Thyroid gland (tissue), 4 donors: ENCODE results near the gene ETFB. TPM values are rescaled to one million over a fixed set of nuclear protein-coding genes. Genes with fewer than 3 reads are reported as not detected.

Experiments used
- DNase-seq, 2 donors: peaks; one replicate each; pipeline ENCODE4 v3.0.0-alpha.2; 2019
- H3K27ac ChIP-seq, 3 donors: fragments of 200-600 bp; sonication (generic); 1 replicate in 2 of 3; 2 replicates in 1 of 3; pipeline ENCODE4 v1.5.1; 2016 to 2019; ENCODE audit warnings: mild to moderate bottlenecking in 1 of 3, moderate library complexity in 1 of 3
- H3K27me3 ChIP-seq: fragments of 200-600 bp; sonication (generic); one replicate; pipeline ENCODE4 v1.5.1; 2019
- H3K36me3 ChIP-seq, 2 donors: fragments of 200-600 bp; sonication (generic); one replicate each; pipeline ENCODE4 v1.5.1; 2016 to 2019
- H3K4me1 ChIP-seq, 2 donors: fragments of 200-600 bp; sonication (generic); one replicate each; pipeline ENCODE4 v1.5.1; 2017 to 2019
- H3K4me3 ChIP-seq, 3 donors: fragments of 200-600 bp; sonication (generic); replicated peaks in 1 of 3; 1 replicate in 2 of 3; 2 replicates in 1 of 3; pipeline ENCODE4 v1.5.1; 2016; ENCODE audit warnings: mild to moderate bottlenecking in 1 of 3
- H3K9me3 ChIP-seq: fragments of 200-600 bp; sonication (generic); one replicate; pipeline ENCODE4 v1.5.1; 2017
- POLR2A ChIP-seq, 2 donors: fragments of 450-650 bp; IDR thresholded peaks; one replicate each; pipeline ENCODE4 v1.6.1; 2017; ENCODE audit warnings: antibody characterized with exemption in 2 of 2, mild to moderate bottlenecking in 2 of 2, moderate library complexity in 1 of 2
- WGBS, 2 donors: methylation state at CpG; one replicate each; pipeline ENCODE4 v1.1.5; 2017; 5-methylcytosine and 5-hydroxymethylcytosine counted together
- intact Hi-C: fragments of 100-400 bp; cut with DNase I; formaldehyde crosslinking; loops from one replicate; pipeline ENCODE4 v1.15.1; 2023
- total RNA-seq, 4 donors: library from RNA; depleted of rRNA; stranded (reverse); fragments of >200 nt; gene quantifications; one replicate each; pipeline ENCODE4 v1.2.3, GENCODE V29; 2016
- TF ChIP-seq, protein P1 (sequence below), 6 experiments: fragments of 200-600 bp in 3 of 6; fragments of 450-650 bp in 3 of 6; sonication (generic) in 3 of 6; IDR thresholded peaks; one replicate each; pipeline ENCODE4 v1.5.1; 2016 to 2019; ENCODE audit warnings: antibody characterized with exemption in 6 of 6, mild to moderate bottlenecking in 2 of 6, inconsistent platforms in 1 of 6, moderate library complexity in 1 of 6

The ETFB gene
- total RNA-seq, 4 donors from 2014 or later, result 73.1 to 177 (median 129) TPM

DNA sequence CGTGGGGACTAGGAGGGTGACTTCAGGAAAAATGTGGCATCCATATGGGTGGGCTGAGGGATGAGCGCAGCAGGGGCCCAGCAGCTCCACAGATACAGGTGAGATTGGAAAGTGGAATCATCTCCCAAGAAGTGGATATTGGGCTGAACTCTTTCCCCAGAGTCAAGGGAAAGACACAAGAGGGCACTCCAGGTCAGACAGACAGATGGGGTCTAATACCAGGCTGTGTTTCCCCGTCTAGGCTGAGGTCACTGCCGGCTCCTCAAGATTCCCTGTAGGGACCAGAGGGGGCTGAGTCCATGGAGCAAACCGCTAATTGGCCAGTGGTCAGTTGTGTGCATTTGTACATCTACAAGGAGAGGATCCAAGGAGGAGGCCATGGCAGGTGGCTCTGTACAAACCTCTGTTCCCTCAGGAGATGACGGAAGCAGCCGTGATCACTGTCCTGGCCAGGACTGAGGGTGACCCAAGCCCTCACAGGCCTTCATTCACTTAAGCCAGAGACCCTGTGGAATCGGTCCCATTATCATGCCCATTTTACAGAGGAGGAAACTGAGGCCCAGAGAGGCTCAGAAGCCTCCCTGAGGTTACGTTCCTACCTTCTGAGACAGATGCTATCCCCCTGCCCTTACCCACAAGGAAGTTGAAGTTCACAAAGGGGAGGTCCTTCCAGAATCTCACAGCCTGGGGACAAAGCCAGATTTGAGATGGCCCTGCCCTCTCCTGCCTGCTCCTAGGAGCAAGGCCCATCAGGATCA, 69.7 kb downstream of the ETFB start:
- intact Hi-C loops, result no loop called here
- 60 to 74% methylated on average over 7 to 9 of the region's 9 CpGs for WGBS, 2 donors
- H3K27me3 ChIP-seq, result no peaks in the 10 kb centered on the region
- H3K4me1 ChIP-seq, result no peaks in the 10 kb centered on the region
- H3K36me3 ChIP-seq, result no peaks in the 10 kb centered on the region
- H3K9me3 ChIP-seq, result no peaks in the 10 kb centered on the region
- no peak overlapping the region for H3K27ac ChIP-seq
- H3K4me3 ChIP-seq, result no peak overlapping the region
- no peak for DNase-seq
- TF ChIP-seq, protein P1, sequence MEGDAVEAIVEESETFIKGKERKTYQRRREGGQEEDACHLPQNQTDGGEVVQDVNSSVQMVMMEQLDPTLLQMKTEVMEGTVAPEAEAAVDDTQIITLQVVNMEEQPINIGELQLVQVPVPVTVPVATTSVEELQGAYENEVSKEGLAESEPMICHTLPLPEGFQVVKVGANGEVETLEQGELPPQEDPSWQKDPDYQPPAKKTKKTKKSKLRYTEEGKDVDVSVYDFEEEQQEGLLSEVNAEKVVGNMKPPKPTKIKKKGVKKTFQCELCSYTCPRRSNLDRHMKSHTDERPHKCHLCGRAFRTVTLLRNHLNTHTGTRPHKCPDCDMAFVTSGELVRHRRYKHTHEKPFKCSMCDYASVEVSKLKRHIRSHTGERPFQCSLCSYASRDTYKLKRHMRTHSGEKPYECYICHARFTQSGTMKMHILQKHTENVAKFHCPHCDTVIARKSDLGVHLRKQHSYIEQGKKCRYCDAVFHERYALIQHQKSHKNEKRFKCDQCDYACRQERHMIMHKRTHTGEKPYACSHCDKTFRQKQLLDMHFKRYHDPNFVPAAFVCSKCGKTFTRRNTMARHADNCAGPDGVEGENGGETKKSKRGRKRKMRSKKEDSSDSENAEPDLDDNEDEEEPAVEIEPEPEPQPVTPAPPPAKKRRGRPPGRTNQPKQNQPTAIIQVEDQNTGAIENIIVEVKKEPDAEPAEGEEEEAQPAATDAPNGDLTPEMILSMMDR (IDR thresholded peaks at IDR 0.05), result no peak
- no peak for TF ChIP-seq POLR2A (IDR thresholded peaks at IDR 0.05)

DNA sequence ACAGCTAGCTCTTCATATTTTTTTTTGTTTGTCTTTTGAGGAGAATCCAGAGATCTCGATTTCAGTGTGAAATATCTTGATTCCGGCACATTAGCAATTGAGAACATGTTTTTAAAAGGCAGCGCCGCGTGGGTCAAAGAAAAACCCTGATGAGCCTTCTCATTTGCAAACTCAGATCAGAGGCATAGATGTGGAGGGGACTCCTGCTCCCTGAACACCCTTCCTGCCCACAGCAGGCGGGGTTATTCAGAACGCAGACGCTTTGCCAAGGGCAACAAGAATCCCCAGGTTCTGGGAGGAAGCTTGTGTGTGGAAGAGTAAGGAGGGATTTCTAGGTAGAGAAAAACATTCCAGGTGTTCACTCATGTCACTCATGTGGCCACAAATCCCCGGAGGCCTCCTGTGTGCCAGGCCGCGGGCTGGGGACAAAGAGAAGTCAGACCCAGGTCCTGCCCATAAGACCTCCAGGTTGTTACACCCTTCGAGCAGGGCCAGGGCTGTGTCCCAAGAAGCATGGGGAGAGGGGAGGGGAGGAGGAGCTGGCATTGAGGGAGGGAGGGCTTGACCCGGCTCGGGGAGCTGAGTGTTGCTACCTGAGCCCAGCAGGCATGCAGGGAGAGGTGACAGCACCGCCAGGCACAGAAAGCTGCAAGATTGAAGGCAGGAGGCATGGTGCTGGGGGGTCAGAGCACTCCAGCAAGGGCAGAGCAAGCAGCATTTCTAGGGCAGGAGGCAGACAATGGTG, 70.6 kb downstream of the ETFB start:
- intact Hi-C loops, result no loop called here
- no peaks in the 10 kb centered on the region for H3K9me3 ChIP-seq
- no peak overlapping the region for H3K4me3 ChIP-seq
- no peak for TF ChIP-seq POLR2A (IDR thresholded peaks at IDR 0.05)
- TF ChIP-seq, protein P1 (IDR thresholded peaks at IDR 0.05), result no peak
- H3K27ac ChIP-seq, result no peak overlapping the region
- no peak for DNase-seq
- WGBS, 2 donors, result 23 to 26% methylated on average over 14 to 15 of the region's 15 CpGs
- no peaks in the 10 kb centered on the region for H3K4me1 ChIP-seq
- no peaks in the 10 kb centered on the region for H3K27me3 ChIP-seq
- H3K36me3 ChIP-seq, result no peaks in the 10 kb centered on the region

Other genes starting within 250 kb of the ETFB start
- gene SIGLEC9, start 241.5 kb downstream of the ETFB start, total RNA-seq, result 1 to 10 TPM; 1.2 to 3.1 (median 1.9) TPM
- 1 to 10 TPM in 1 of 4 donors, under 1 TPM in 1, not detected in 2; 0.54 to 1.0 TPM for gene SIGLEC7, start 224.1 kb downstream of the ETFB start, total RNA-seq
- gene CD33, start 141.3 kb downstream of the ETFB start, total RNA-seq, result 1 to 10 TPM in 3 of 4 donors, under 1 TPM in 1; 0.54 to 4.0 (median 1.8) TPM
- not detected for gene SIGLECL1, start 115.3 kb downstream of the ETFB start, total RNA-seq
- gene IGLON5, start 54.7 kb downstream of the ETFB start, total RNA-seq, result under 1 TPM in 1 of 4 donors, not detected in 3; 0.54 TPM
- gene VSIG10L, start 24.2 kb downstream of the ETFB start, total RNA-seq, result under 1 TPM; 0.21 to 0.56 (median 0.28) TPM
- gene CLDND2, start 2.6 kb upstream of the ETFB start, total RNA-seq, result not detected
- gene NKG7, start 6.3 kb upstream of the ETFB start, total RNA-seq, result 1 to 10 TPM in 1 of 4 donors, under 1 TPM in 1, not detected in 2; 0.54 to 2.2 TPM
- gene LIM2, start 21.6 kb upstream of the ETFB start, total RNA-seq, result not detected
- gene C19orf84, start 24.2 kb upstream of the ETFB start, total RNA-seq, result under 1 TPM in 1 of 4 donors, not detected in 3; 0.40 TPM
- gene SIGLEC10, start 51.3 kb upstream of the ETFB start, total RNA-seq, result 1 to 10 TPM; 1.3 to 5.3 (median 2.9) TPM
- gene SIGLEC8, start 92.1 kb upstream of the ETFB start, total RNA-seq, result under 1 TPM in 2 of 4 donors, not detected in 2; 0.45 to 0.49 TPM
- not detected for gene CEACAM18, start 112.2 kb upstream of the ETFB start, total RNA-seq
- under 1 TPM in 1 of 4 donors, not detected in 3; 0.11 TPM for gene SIGLEC12, start 135.4 kb upstream of the ETFB start, total RNA-seq
- not detected for gene SIGLEC6, start 165.3 kb upstream of the ETFB start, total RNA-seq
- gene ZNF175, start 204.9 kb upstream of the ETFB start, total RNA-seq, result 10 to 100 TPM in 1 of 4 donors, 1 to 10 TPM in 3; 9.0 to 12.9 (median 9.4) TPM